GM23248 (cell line): ENCODE data around the gene F2RL2.

ENCODE experiments used
- EZH2 ChIP-seq: fragments of 200-600 bp; sonication (generic); IDR thresholded peaks from 2 replicates; pipeline ENCODE4 v1.6.1; 2018; ENCODE audit warnings: antibody characterized with exemption, mild to moderate bottlenecking; ENCODE audit not compliant: insufficient read depth, poor library complexity, severe bottlenecking
- EZH2phosphoT487 ChIP-seq: fragments of 200-600 bp; sonication (generic); IDR thresholded peaks from 2 replicates; pipeline ENCODE4 v1.6.1; 2018; ENCODE audit warnings: antibody characterized with exemption, moderate library complexity, mild to moderate bottlenecking, low read depth; ENCODE audit not compliant: insufficient read depth

- TF ChIP-seq EZH2phosphoT487 (no peak), EZH2 (no peak)
Observed at GRCh38 chr5:76662521-76662920, 39.3 kb upstream of the F2RL2 start.
